ENCODE measurements around the gene RABGAP1L.
"Not testable (repeated sequence)": the region's sequence is repeated elsewhere in the genome, so short reads cannot be mapped to it uniquely, and the experiment has no call there.

RABGAP1L gene

DNA sequence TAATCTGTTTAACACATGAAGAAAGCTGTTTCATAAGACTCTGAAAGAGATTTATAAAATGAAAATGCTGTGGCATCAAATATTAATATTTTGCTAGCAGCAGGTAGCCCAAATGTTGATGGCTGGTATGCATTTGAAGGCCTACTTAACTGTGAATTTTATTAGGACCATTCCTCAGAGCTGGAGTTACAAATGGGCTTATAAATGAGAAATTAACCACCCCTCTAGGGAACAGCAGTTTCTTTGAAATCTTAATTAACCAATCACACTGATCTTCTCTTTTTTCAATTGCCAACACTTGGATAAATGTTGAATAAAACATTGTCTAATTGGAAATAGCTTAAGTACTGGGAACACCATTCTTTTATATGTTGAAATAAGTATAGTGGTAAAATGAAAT lies 418.4 kb downstream of the RABGAP1L start:
- Histone ChIP-seq H3K9me3 (ENCODE audit: insufficient read depth, low read length) (peaks cover 28% of the 10 kb centered on the region), H3K27me3 (ENCODE audit: insufficient read depth, insufficient read length) (no peaks in the 10 kb centered on the region), H3K36me3 (ENCODE audit: insufficient read depth, insufficient read length, low read length) (no peaks in the 10 kb centered on the region), H3K9ac (ENCODE audit: insufficient read length, low read depth) (no peak overlapping the region), H3K4me3 (ENCODE audit: insufficient read length, low read depth) (no peak overlapping the region), H3K4me1 (ENCODE audit: insufficient read depth, insufficient read length) (no peaks in the 10 kb centered on the region)
- no peak for DNase-seq (ENCODE audit: low read depth, low spot score)
- TF ChIP-seq ZNF274 (IDR thresholded peaks at IDR 0.05; ENCODE audit: low read depth, low read length) (no peak), SUZ12 (IDR thresholded peaks at IDR 0.05; ENCODE audit: extremely low read depth, insufficient read depth, insufficient read length) (no peak), YY1 (IDR thresholded peaks at IDR 0.05; ENCODE audit: insufficient read depth, insufficient read length) (no peak)

DNA sequence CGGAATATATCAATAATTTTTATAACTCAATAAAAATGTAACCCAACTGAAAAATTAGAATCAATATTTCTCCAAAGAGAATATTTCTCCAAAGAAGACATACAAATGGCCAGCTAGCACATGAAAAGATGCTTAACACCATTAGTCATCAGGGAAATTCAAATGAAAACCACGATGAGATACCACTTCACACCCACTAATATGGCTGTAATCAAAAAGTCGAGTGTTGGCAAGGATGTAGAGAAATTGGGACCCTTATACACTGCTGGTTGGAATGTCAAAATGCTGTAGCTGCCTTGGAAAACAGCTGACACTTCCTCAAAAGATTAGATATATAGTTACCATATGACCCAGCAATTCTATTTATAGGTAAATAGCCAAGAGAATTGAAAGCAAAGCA lies 421.5 kb downstream of the RABGAP1L start:
- Histone ChIP-seq H3K27me3 (ENCODE audit: insufficient read depth, insufficient read length) (no peaks in the 10 kb centered on the region), H3K36me3 (ENCODE audit: insufficient read depth, insufficient read length, low read length) (no peaks in the 10 kb centered on the region), H3K4me1 (ENCODE audit: insufficient read depth, insufficient read length) (no peaks in the 10 kb centered on the region), H3K9me3 (ENCODE audit: insufficient read depth, low read length) (peaks cover 19% of the 10 kb centered on the region), H3K4me3 (ENCODE audit: insufficient read length, low read depth) (no peak overlapping the region), H3K9ac (ENCODE audit: insufficient read length, low read depth) (no peak overlapping the region)
- no peak for DNase-seq (ENCODE audit: low read depth, low spot score)
- TF ChIP-seq YY1 (IDR thresholded peaks at IDR 0.05; ENCODE audit: insufficient read depth, insufficient read length) (no peak), SUZ12 (IDR thresholded peaks at IDR 0.05; ENCODE audit: extremely low read depth, insufficient read depth, insufficient read length) (no peak), ZNF274 (IDR thresholded peaks at IDR 0.05; ENCODE audit: low read depth, low read length) (no peak)

DNA sequence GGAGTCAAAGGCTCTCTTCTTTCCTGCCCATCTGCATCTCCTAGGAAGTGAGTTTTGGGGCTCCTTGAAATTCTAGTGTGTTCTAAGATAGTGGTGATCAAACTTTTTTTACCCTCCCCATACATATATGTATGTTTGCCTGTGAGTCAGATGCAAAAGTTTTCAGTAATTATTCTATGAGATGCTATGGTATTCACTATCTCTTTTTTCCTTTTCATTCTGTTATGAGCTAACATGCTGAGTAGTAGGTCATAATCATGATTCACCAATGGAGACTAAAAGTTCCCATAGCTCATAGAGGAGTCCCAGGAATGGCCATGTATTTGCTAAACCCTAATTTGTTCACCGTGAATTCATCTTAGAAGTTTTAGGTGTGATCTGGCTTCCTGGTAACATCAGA lies 424.0 kb downstream of the RABGAP1L start:
- H3K27me3 ChIP-seq (ENCODE audit: insufficient read depth, insufficient read length) = no peaks in the 10 kb centered on the region
- H3K4me3 ChIP-seq (ENCODE audit: insufficient read length, low read depth) = no peak overlapping the region
- peaks cover 2% of the 10 kb centered on the region; the same call in 1 of the 2 replicates for H3K9me3 ChIP-seq (ENCODE audit: insufficient read depth, low read length)
- no peak overlapping the region for H3K9ac ChIP-seq (ENCODE audit: insufficient read length, low read depth)
- no peaks in the 10 kb centered on the region for H3K36me3 ChIP-seq (ENCODE audit: insufficient read depth, insufficient read length, low read length)
- no peak for TF ChIP-seq YY1 (IDR thresholded peaks at IDR 0.05; ENCODE audit: insufficient read depth, insufficient read length)
- no peak for TF ChIP-seq ZNF274 (IDR thresholded peaks at IDR 0.05; ENCODE audit: low read depth, low read length)
- no peak for TF ChIP-seq SUZ12 (IDR thresholded peaks at IDR 0.05; ENCODE audit: extremely low read depth, insufficient read depth, insufficient read length)
- no peaks in the 10 kb centered on the region for H3K4me1 ChIP-seq (ENCODE audit: insufficient read depth, insufficient read length)
- DNase-seq (ENCODE audit: low read depth, low spot score) = no peak

DNA sequence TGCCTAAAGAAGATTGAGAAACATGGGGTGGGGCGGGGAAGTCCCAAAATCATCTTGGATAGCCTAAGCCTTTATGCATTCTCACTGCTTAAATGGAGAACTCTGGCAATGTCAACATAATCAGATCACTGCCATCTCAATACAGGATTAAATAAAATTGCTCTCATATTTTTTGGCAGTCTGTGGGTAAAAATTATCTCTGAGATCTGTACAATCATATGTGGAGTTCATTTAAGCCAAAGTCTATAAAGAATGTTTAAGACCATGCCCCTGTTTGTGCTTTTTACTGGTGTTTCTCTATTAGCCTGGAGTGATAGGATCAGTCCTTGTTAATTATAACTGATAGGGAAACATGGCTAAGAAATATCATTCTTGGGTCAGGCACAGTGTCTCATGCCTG lies 424.8 kb downstream of the RABGAP1L start:
- no peak for DNase-seq (ENCODE audit: low read depth, low spot score)
- no peaks in the 10 kb centered on the region for H3K4me1 ChIP-seq (ENCODE audit: insufficient read depth, insufficient read length)
- no peak overlapping the region for H3K4me3 ChIP-seq (ENCODE audit: insufficient read length, low read depth)
- no peaks in the 10 kb centered on the region for H3K27me3 ChIP-seq (ENCODE audit: insufficient read depth, insufficient read length)
- no peak overlapping the region for H3K9ac ChIP-seq (ENCODE audit: insufficient read length, low read depth)
- H3K9me3 ChIP-seq (ENCODE audit: insufficient read depth, low read length) = peaks cover 6% of the 10 kb centered on the region; the same call in 1 of the 2 replicates
- no peaks in the 10 kb centered on the region for H3K36me3 ChIP-seq (ENCODE audit: insufficient read depth, insufficient read length, low read length)
- TF ChIP-seq YY1 (IDR thresholded peaks at IDR 0.05; ENCODE audit: insufficient read depth, insufficient read length) = no peak
- no peak for TF ChIP-seq SUZ12 (IDR thresholded peaks at IDR 0.05; ENCODE audit: extremely low read depth, insufficient read depth, insufficient read length)
- TF ChIP-seq ZNF274 (IDR thresholded peaks at IDR 0.05; ENCODE audit: low read depth, low read length) = no peak

DNA sequence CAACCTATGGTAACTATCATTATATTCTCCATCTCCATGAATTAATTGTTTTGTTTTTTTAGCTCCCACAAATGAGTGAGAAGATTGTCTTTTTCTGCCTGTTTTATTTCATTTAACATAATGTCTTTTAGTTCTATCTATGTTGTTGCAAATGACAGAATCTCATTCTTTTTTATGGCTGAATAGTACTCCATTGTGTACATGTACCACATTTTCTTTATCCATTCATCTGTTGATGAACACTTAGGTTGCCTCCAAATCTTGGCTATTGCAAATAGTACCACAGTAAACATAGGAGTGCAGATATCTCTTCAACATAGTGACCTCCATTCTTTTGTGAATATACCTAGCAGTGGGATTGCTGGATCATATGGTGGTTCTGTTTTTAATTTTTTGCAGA lies 429.3 kb downstream of the RABGAP1L start:
- not testable (repeated sequence) for H3K36me3 ChIP-seq (ENCODE audit: insufficient read depth, insufficient read length, low read length); H3K4me1 ChIP-seq (ENCODE audit: insufficient read depth, insufficient read length); DNase-seq (ENCODE audit: low read depth, low spot score); H3K4me3 ChIP-seq (ENCODE audit: insufficient read length, low read depth); H3K27me3 ChIP-seq (ENCODE audit: insufficient read depth, insufficient read length); H3K9ac ChIP-seq (ENCODE audit: insufficient read length, low read depth)
- peaks cover 14% of the 10 kb centered on the region for H3K9me3 ChIP-seq (ENCODE audit: insufficient read depth, low read length)

DNA sequence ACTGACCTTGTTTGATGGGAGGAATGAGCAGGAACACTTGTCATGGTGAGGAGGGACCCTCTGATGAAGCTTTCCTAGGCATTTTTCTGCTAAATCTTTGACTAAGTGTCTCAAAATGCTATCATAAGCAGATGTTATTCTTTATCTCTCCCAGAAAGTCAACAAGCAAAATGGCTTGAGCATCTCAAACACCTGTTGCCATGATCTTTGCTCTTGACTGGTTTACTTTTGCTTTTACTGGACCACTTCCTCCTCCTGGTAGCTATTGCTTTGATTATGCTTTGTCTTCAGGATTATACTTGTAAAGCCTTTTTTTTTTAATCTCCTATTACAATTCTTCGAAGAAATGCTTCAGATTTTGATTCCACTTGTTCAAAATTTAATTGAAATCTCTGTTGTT lies 445.9 kb downstream of the RABGAP1L start:
- TF ChIP-seq ZNF274 (IDR thresholded peaks at IDR 0.05; ENCODE audit: low read depth, low read length) (no peak), YY1 (IDR thresholded peaks at IDR 0.05; ENCODE audit: insufficient read depth, insufficient read length) (no peak)
- no peaks in the 10 kb centered on the region for H3K27me3 ChIP-seq (ENCODE audit: insufficient read depth, insufficient read length)
- DNase-seq (ENCODE audit: low read depth, low spot score) = no peak
- H3K9me3 ChIP-seq (ENCODE audit: insufficient read depth, low read length) = peaks cover 7% of the 10 kb centered on the region; the same call in 1 of the 2 replicates
- H3K9ac ChIP-seq (ENCODE audit: insufficient read length, low read depth) = no peak overlapping the region
- no peaks in the 10 kb centered on the region for H3K4me1 ChIP-seq (ENCODE audit: insufficient read depth, insufficient read length)
- H3K36me3 ChIP-seq (ENCODE audit: insufficient read depth, insufficient read length, low read length) = peaks cover 3% of the 10 kb centered on the region
- no peak overlapping the region for H3K4me3 ChIP-seq (ENCODE audit: insufficient read length, low read depth)

DNA sequence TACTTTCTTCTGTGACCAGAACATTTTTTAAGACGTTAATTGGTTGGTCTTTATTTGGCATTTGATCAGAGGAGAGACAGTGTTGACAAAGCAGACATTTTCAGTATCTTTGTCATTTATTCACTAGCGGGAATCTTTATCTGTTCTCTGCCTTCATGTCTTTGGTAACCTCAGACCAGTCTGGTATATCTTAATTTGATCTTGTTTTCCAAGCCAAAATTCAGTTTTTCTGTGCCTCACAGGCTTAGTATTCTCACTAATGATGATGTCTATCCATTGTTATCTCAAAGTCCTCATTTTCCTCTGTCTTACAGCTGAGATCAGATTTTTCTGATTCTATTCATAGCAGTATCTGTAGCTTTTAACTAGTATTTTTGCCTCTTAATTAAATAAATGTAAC lies 447.2 kb downstream of the RABGAP1L start:
- no peak for DNase-seq (ENCODE audit: low read depth, low spot score)
- Histone ChIP-seq H3K4me3 (ENCODE audit: insufficient read length, low read depth) (no peak overlapping the region), H3K36me3 (ENCODE audit: insufficient read depth, insufficient read length, low read length) (no peaks in the 10 kb centered on the region), H3K27me3 (ENCODE audit: insufficient read depth, insufficient read length) (no peaks in the 10 kb centered on the region), H3K9ac (ENCODE audit: insufficient read length, low read depth) (no peak overlapping the region), H3K4me1 (ENCODE audit: insufficient read depth, insufficient read length) (no peaks in the 10 kb centered on the region), H3K9me3 (ENCODE audit: insufficient read depth, low read length) (no peaks in the 10 kb centered on the region)
- TF ChIP-seq ZNF274 (IDR thresholded peaks at IDR 0.05; ENCODE audit: low read depth, low read length) (no peak), SUZ12 (IDR thresholded peaks at IDR 0.05; ENCODE audit: extremely low read depth, insufficient read depth, insufficient read length) (no peak), YY1 (IDR thresholded peaks at IDR 0.05; ENCODE audit: insufficient read depth, insufficient read length) (no peak)

DNA sequence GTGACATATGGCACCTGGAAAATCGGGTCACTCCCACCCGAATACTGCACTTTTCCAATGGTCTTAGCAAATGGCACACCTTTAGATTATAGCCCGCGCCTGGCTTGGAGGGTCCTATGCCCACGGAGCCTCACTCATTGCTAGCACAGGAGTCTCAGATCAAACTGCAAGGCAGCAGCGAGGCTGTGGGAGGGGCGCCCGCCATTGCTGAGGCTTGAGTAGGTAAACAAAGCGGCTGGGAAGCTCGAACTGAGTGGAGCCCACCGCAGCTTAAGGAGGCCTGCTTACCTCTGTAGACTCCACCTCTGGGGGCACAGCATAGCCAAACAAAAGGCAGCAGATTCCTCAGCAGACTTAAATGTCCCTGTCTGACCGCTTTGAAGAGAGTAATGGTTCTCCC lies 458.6 kb downstream of the RABGAP1L start:
- not testable (repeated sequence) for H3K27me3 ChIP-seq (ENCODE audit: insufficient read depth, insufficient read length); H3K4me1 ChIP-seq (ENCODE audit: insufficient read depth, insufficient read length); H3K36me3 ChIP-seq (ENCODE audit: insufficient read depth, insufficient read length, low read length); H3K9ac ChIP-seq (ENCODE audit: insufficient read length, low read depth); H3K4me3 ChIP-seq (ENCODE audit: insufficient read length, low read depth); DNase-seq (ENCODE audit: low read depth, low spot score)
- H3K9me3 ChIP-seq (ENCODE audit: insufficient read depth, low read length) = peaks cover 28% of the 10 kb centered on the region

All from NT2/D1 (cell line).